Stomach (tissue), 9 donors: Measurements from ENCODE around the gene OST4. TPM values are rescaled to one million over a fixed set of nuclear protein-coding genes. Genes with fewer than 3 reads are reported as not detected.

Experiments used
- DNase-seq, 2 donors: peaks; one replicate each; pipeline versions ENCODE4 v3.0.0 to v3.0.0-alpha.2; 2013 to 2019
- H3K27ac ChIP-seq, 5 donors: fragments of 200-600 bp in 4 of 5; sonication (generic) in 4 of 5; one replicate each; pipeline ENCODE4 v1.5.1; 2013 to 2019; ENCODE audit warnings: mild to moderate bottlenecking in 1 of 5, moderate library complexity in 1 of 5
- H3K27me3 ChIP-seq, 3 donors: fragments of 200-600 bp; sonication (generic); one replicate each; pipeline ENCODE4 v1.5.1; 2017 to 2019; ENCODE audit warnings: mixed run types in 1 of 3
- H3K36me3 ChIP-seq, 4 donors: fragments of 200-600 bp; sonication (generic); 1 replicate in 3 of 4; 2 replicates in 1 of 4; pipeline ENCODE4 v1.5.1; 2016 to 2019
- H3K4me1 ChIP-seq, 4 donors: fragments of 200-600 bp; sonication (generic); one replicate each; pipeline ENCODE4 v1.5.1; 2016 to 2019
- H3K4me3 ChIP-seq, 4 donors: fragments of 200-600 bp; sonication (generic) in 3 of 4; one replicate each; pipeline ENCODE4 v1.5.1; 2016 to 2019; ENCODE audit warnings: mild to moderate bottlenecking in 1 of 4
- H3K9me3 ChIP-seq, 4 donors: fragments of 200-600 bp; sonication (generic); one replicate each; pipeline ENCODE4 v1.5.1; 2016 to 2019
- CTCF ChIP-seq, 7 experiments: fragments of 450-650 bp in 4 of 7; fragments of 200-600 bp in 3 of 7; sonication (generic) in 3 of 7; IDR thresholded peaks; one replicate each; pipeline ENCODE4 v1.5.1; 2016 to 2019; ENCODE audit warnings: antibody characterized with exemption in 7 of 7, control low read depth in 2 of 7, mild to moderate bottlenecking in 1 of 7
- EP300 ChIP-seq: sonication (generic); formaldehyde crosslinking; IDR thresholded peaks from one replicate; pipeline ENCODE4 v1.6.1; 2017; ENCODE audit warnings: antibody characterized with exemption
- POLR2A ChIP-seq, 4 donors: fragments of 450-650 bp; IDR thresholded peaks; one replicate each; pipeline ENCODE4 v1.6.1; 2016; ENCODE audit warnings: antibody characterized with exemption in 4 of 4, control low read depth in 2 of 4, mild to moderate bottlenecking in 1 of 4, moderate library complexity in 1 of 4
- POLR2AphosphoS5 ChIP-seq, 3 donors: sonication (generic); formaldehyde crosslinking; IDR thresholded peaks; one replicate each; pipeline ENCODE4 v1.6.1; 2016; ENCODE audit warnings: antibody characterized with exemption in 3 of 3
- WGBS, 5 donors: extraction: QIAGEN DNeasy Blood & Tissue Kit in 3 of 5; methylation state at CpG; one replicate each; pipeline versions ENCODE4 v1.1.5 to v1.1.7; 2013 to 2018; 5-methylcytosine and 5-hydroxymethylcytosine counted together
- intact Hi-C: fragments of 100-400 bp; cut with DNase I; formaldehyde crosslinking; loops from one replicate; pipeline ENCODE4 v1.15.1; 2023; ENCODE audit warnings: low total_unique reads
- polyA plus RNA-seq, 3 donors: library from polyadenylated mRNA; stranded (reverse); fragments of 200-250 nt; gene quantifications; one replicate each; pipeline ENCODE4 v1.2.3, GENCODE V29; 2013
- total RNA-seq, 5 donors: library from RNA; depleted of rRNA; stranded (reverse); fragments of >200 nt; gene quantifications; one replicate each; pipeline versions ENCODE4 v1.1.0 to v1.2.3, GENCODE V29; 2014 to 2016
- donor health status: healthy with polysubstance abuse.
- donor health status: Bipolar disorder and iron deficiency.
- donor health status: healthy.

Gene OST4
- total and polyA plus RNA-seq, 8 donors, result 16.8 to 610 (median 209) TPM

GRCh38 chr2:27059141-27059820, 12.2 kb downstream of the OST4 start:
- Histone ChIP-seq H3K27me3 (no peaks in the 10 kb centered on the region), H3K27ac (no peak overlapping the region), H3K4me3 (no peak overlapping the region), H3K4me1 (peaks cover 0 to 5% (median 2%) of the 10 kb centered on the region in 4 donors), H3K9me3 (no peaks in the 10 kb centered on the region), H3K36me3 (peaks cover 11 to 73% (median 70%) of the 10 kb centered on the region in 4 donors)
- intact Hi-C loops, result no loop called here
- no peak for DNase-seq
- WGBS, 5 donors, result 72 to 85% (median 83%) methylated on average over 8 to 15 of the region's 15 CpGs
- TF ChIP-seq POLR2AphosphoS5 (IDR thresholded peaks at IDR 0.05) (no peak), EP300 (no peak), POLR2A (IDR thresholded peaks at IDR 0.05) (no peak), CTCF (IDR thresholded peaks at IDR 0.05) (no peak)

DNA sequence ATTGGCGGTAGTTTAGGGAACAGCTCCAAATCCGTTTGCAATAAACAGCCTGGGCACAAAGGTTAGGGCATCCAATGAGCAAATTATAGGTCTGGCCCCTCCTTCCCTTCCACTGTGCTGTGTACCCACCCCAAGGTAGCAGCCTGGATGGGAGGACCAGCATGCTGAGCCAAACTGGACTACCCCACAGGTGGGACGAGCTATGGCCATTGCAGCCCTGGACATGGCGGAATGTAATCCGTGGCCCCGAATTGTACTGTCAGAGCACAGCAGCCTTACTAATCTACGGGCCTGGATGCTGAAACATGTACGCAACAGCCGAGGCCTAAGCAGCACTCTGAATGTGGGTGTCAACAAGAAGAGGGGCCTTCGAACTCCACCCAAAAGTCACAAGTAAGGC, 13.2 kb downstream of the OST4 start:
- DNase-seq, result no peak
- Histone ChIP-seq H3K9me3 (no peaks in the 10 kb centered on the region), H3K27me3 (no peaks in the 10 kb centered on the region), H3K36me3 (peaks cover 16 to 84% (median 81%) of the 10 kb centered on the region in 4 donors), H3K4me3 (no peak overlapping the region), H3K4me1 (peaks cover 0 to 4% (median 0%) of the 10 kb centered on the region in 4 donors), H3K27ac (no peak overlapping the region)
- WGBS, 5 donors, result 88 to 94% (median 89%) methylated on average over 10 of the region's 10 CpGs
- intact Hi-C loops, result no loop called here
- TF ChIP-seq POLR2A (IDR thresholded peaks at IDR 0.05) (no peak), CTCF (IDR thresholded peaks at IDR 0.05) (no peak), EP300 (no peak), POLR2AphosphoS5 (IDR thresholded peaks at IDR 0.05) (no peak)

DNA sequence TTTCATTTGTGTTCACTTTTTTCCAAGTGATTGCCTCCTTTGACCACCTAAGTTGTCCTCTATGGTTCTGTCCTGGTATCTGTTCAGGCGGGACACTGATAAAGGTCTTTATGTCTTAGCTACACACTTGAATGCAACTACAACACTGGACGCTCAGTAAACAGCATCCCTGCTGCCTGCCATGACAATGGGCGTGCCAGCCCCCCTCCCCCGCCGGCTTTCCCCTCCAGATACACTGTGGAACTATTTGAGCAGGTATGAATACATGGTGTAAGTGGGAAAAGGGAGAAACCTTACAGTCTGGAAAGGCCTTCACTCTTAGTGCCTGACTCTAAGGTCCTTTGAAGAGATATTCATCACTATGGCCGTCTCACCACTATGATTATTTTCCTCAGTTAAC, 14.3 kb downstream of the OST4 start:
- H3K36me3 ChIP-seq, result peaks cover 16 to 81% (median 79%) of the 10 kb centered on the region in 4 donors
- DNase-seq, result no peak
- WGBS, 5 donors, result 80 to 92% (median 87%) methylated on average over 6 of the region's 6 CpGs
- no peak overlapping the region for H3K27ac ChIP-seq
- no peak overlapping the region for H3K4me3 ChIP-seq
- H3K4me1 ChIP-seq, result peaks cover 2 to 14% (median 7%) of the 10 kb centered on the region in 4 donors
- TF ChIP-seq CTCF (IDR thresholded peaks at IDR 0.05), result no peak
- no peak for TF ChIP-seq EP300
- TF ChIP-seq POLR2AphosphoS5 (IDR thresholded peaks at IDR 0.05), result no peak
- no peak for TF ChIP-seq POLR2A (IDR thresholded peaks at IDR 0.05)
- intact Hi-C loops, result no loop called here
- no peaks in the 10 kb centered on the region for H3K27me3 ChIP-seq
- no peaks in the 10 kb centered on the region for H3K9me3 ChIP-seq

DNA sequence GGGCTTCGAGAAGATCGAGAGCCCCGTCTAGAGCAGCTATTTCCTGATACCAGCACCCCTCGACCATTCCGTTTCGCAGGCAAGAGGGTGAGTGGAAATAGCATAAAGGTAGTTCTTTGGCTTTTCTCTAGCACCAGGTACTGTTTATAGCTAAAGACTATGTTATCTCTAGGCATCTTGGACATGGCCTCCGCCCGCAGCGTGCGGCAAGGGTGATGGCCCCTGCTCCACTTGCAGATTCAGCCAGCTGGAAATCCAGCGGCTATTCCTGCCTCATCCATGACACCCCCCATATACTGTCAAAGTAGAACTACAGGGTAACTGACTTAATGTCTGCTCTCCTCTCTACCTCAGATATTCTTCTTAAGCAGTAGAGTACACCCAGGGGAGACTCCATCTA, 16.7 kb downstream of the OST4 start:
- Histone ChIP-seq H3K4me1 (peaks cover 6 to 24% (median 18%) of the 10 kb centered on the region in 4 donors), H3K36me3 (peaks cover 16 to 69% (median 65%) of the 10 kb centered on the region in 4 donors), H3K27ac (no peak overlapping the region), H3K27me3 (no peaks in the 10 kb centered on the region), H3K4me3 (no peak overlapping the region), H3K9me3 (no peaks in the 10 kb centered on the region)
- no peak for DNase-seq
- WGBS, 5 donors, result 92 to 95% (median 95%) methylated on average over 11 of the region's 11 CpGs
- intact Hi-C loops, result no loop called here
- TF ChIP-seq POLR2AphosphoS5 (IDR thresholded peaks at IDR 0.05) (no peak), EP300 (no peak), CTCF (IDR thresholded peaks at IDR 0.05) (no peak), POLR2A (IDR thresholded peaks at IDR 0.05) (no peak)
